Activated CD8-positive, alpha-beta memory T cell treated with anti-CD3 and anti-CD28 coated beads for 36 hours (primary cell): ENCODE results near the gene SPOCK1. TPM values are rescaled to one million over a fixed set of nuclear protein-coding genes. Genes with fewer than 3 reads are reported as not detected.

Source experiments
- CTCF ChIA-PET: fragments of 350-600 bp; sonication (Branson Sonifier 250); formaldehyde crosslinking; loops from one replicate; lab custom pipeline; 2021; ENCODE audit warnings: antibody characterized with exemption; lab: Charles Lee
- POLR2A ChIA-PET: fragments of 350-600 bp; sonication (Branson Sonifier 250); formaldehyde crosslinking; loops from one replicate; lab custom pipeline; 2021; ENCODE audit warnings: antibody characterized with exemption; lab: Charles Lee
- total RNA-seq, 2 experiments: library from RNA; stranded (reverse); gene quantifications; one replicate each; pipeline ENCODE4 v1.2.3, GENCODE V29; 2021

The SPOCK1 gene
- total RNA-seq, 2 experiments from 2014 or later, result not detected

- ChIA-PET CTCF (no interaction called here), POLR2A (no interaction called here)
Measured at GRCh38 chr5:137453483-137454080, 45.5 kb downstream of the SPOCK1 start.

DNA sequence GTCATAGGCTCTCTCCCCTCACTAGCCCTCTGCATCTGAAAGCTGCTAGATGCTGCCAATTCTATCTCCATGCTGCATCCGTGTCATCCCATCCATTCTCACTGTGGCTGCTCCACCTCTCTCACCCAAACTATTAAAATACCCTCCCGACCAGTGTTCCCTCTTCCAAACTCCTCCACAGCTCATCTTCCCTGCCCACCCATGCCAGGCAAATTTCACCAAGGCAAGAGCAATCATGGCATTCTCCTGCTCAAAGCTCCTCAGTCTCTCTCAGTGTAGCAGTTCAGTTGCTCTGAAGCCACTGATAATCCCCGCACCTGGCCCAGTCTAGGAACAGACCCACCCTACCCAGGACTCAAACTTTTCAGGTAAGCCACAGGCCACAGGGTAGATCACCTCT is 48.4 kb downstream of the SPOCK1 start:
- ChIA-PET POLR2A (no interaction called here), CTCF (no interaction called here)

DNA sequence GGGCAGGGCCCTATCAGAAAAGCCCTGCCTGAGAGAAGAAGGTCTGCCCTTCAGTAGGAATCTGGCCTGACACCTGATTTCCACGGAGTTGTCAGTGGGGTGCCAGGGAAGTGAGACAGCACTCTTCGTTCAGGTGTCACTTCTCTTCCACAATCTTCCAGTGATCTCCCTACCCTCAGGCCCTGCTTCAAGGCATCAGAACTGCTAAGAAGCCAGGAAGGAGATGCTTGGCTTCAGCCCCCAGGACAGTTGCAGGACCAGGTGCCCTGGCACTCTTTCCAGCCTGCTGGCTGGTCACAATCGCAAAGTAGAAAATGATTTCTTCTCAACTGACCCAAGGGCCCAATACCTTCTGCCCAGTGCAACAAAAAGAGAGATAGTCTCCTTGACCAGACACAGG is 50.3 kb downstream of the SPOCK1 start:
- POLR2A ChIA-PET, result no interaction called here
- CTCF ChIA-PET, result no interaction called here

DNA sequence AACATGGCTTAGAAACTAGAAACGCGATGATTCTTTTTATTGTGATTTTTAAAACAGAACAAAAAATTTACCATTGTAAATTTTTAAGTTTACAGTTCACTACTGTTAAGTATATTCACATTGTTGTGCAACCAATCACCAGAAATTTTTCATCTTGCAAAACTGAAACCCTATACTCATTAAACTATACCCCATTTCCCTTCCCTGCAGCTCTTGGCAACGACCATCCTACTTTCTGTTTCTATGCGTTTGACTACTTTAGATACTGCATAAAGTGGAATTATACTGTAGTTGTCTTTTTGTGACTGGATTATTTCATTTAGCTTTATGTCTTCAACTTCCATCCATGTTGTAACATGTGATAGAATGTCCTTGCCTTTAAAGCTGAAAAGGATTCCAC is 52.5 kb downstream of the SPOCK1 start:
- POLR2A ChIA-PET, result no interaction called here
- CTCF ChIA-PET, result no interaction called here

DNA sequence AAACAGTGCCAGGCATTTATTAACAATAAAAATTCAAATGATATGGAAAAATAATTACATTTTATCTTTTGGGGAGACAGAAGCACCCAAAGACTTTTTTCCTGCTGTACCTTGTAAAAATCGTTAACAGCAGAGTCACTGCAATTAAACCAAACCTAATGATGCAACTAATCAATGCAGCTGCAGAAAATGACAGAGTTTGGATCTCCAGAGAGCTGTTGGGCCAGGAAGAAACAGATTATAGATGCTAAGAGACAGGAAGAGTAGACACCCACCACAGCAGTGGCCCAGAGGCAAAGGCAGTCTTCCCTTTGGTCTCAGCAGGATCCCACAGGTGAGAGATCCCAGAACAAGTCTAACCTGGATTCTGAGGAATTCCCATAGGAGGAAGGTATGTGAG is 53.0 kb downstream of the SPOCK1 start:
- CTCF ChIA-PET, result no interaction called here

DNA sequence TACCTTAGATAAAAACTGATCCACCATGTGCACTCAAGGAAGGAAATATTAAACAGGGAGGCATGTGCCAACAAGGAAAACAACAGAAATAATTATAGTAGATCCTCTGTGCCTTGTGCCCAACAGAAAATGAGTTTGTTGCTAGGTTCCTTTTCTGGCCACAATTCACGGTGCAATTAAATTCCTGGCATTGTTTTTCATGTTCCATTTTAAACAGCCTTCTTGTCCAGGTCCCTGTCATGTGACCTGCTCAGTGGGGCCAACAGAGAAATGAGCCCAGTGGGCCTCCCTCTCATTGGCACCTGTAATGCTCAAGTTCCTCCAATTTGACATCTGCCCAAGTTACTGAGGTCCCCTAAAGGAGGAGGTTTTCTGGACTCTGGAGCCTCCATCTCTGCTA is 56.5 kb downstream of the SPOCK1 start:
- ChIA-PET POLR2A (no interaction called here), CTCF (no interaction called here)

More for the DNA sequence above, 53.0 kb downstream of the SPOCK1 start:
- POLR2A ChIA-PET, result no interaction called here

DNA sequence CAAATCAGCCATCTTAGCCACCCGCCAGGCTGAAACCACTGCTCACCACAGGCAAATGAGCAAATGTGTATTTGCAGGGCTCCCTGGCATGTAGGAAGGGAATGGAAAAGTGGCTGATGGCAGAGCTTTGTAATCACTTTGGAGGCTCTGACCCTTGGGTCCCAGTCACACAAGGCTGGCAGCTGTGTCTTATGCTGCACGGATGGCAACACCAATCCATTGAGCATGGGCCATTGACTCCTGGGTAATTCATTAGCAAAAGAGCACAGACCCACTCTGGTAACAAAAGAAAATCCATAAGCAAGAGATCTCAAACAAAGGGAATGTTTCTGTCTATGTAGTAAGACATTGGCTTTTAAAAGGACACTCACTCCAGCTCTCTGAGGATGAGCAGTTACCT is 57.6 kb downstream of the SPOCK1 start:
- ChIA-PET CTCF (no interaction called here), POLR2A (no interaction called here)

- POLR2A ChIA-PET, result no interaction called here
Measured at GRCh38 chr5:137440795-137441194, 58.3 kb downstream of the SPOCK1 start.

DNA sequence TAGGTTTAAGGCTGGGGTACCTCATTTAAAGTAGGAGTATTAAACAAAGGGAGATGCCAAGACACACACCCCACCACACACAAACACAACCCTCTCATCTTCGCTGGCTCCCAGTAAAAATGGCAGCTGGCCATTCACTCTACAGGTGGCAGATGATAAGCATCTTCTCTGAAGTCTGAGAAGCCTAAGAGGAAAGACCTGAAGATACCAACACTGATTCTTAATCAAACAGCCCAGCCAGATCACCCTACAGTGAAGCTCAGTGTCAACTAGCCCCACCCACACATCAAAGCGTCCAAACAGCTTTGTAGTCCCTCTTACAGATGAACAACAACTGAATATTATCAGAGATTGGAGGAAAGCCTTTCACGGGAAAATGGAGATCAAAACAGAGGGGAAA is 59.5 kb downstream of the SPOCK1 start:
- ChIA-PET POLR2A (no interaction called here), CTCF (no interaction called here)

More at GRCh38 chr5:137440795-137441194, 58.3 kb downstream of the SPOCK1 start:
- CTCF ChIA-PET, result no interaction called here

GRCh38 chr5:137438932-137439331 is 60.2 kb downstream of the SPOCK1 start:
- ChIA-PET POLR2A (no interaction called here), CTCF (no interaction called here)

GRCh38 chr5:137437774-137438173 is 61.4 kb downstream of the SPOCK1 start:
- ChIA-PET CTCF (no interaction called here), POLR2A (no interaction called here)

DNA sequence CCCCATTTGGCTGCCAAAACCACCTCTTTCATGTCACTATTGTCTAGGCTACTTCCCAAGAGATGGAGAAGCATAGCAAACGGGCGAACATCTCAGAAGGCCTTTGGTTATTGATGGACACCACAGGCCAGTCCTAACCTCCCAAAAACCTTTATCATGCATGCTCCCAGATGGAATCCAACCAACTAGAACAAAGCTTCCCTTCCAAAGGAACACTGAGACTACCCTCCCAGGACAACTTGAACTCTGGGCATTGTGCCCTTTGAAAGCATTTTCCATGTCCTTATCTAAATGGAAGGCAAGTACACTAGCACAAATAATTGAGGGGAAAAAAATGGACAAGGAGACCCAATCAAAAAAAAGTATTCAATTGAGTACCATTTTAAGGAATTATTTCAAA is 65.6 kb downstream of the SPOCK1 start:
- POLR2A ChIA-PET, result no interaction called here
- CTCF ChIA-PET, result no interaction called here

DNA sequence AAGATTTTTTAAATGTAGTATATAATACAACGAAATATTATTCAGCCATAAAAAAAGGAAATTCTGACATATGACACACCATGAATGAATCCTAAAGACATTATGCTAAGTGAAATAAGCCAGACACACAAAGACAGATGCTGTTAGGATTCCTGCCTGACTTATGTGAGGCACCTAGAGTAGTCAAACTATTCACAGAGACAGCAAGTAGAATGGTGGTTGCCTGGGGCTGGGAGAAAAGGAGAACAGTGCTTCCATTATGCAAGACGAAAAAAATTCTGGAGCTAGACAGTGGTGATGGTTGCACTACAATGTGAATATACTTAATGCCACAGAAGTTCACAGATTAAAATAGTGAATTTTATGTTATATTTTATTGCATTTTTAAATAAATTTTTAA is 66.8 kb downstream of the SPOCK1 start:
- ChIA-PET POLR2A (no interaction called here), CTCF (no interaction called here)

GRCh38 chr5:137431051-137431450 is 68.1 kb downstream of the SPOCK1 start:
- POLR2A ChIA-PET, result no interaction called here
- CTCF ChIA-PET, result no interaction called here

DNA sequence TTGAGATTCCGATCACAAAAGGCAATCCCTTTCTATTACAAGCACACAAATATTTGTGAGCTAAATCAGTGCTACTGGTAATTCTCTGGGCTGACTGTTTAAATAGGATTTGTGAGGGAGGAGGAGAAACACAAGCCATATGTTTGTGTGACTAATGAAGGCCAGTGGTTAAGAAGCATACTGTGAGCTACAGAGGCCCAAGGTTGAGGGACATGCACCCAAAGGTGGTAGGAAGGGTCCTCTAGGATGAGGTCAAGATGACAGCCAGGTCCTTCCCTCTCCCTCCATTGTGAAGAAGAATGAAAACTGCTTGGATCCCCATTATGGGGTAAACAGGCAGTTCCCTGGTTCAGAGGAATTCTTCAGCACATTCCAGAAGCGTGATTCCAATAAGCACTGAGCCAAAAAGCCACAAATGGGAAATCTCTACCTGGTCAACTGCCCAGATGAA is 83.9 kb downstream of the SPOCK1 start:
- ChIA-PET CTCF (no interaction called here), POLR2A (no interaction called here)

DNA sequence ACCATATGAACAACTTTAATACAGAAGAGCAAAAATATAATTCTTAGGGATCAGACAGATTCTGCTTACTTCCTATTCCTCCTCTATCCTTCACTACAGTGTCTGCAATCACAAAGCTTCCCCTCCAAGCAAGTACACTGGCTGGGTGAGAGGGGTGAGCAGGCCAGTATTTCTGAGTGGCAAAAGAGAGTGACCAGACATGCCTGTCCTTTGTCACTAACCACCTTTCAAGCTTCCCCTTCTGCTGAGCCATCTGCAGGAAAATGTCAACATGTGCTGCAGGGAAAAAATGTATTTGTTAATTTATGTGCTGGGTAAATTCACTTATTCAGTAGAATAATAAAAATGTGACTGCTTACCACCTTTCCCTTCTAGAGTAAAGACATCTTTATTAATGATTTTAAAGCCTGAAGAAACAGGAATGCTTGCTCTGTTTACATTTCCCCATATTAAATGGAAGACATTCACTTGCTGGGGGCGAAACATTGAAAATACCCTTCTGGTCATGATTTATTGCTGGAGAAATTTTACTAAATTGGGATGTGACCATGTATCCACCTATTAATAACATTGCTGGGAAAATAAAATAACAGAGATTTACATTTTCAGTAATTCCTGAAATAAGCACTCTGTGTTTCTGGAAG is 84.9 kb downstream of the SPOCK1 start:
- ChIA-PET CTCF (no interaction called here), POLR2A (no interaction called here)

DNA sequence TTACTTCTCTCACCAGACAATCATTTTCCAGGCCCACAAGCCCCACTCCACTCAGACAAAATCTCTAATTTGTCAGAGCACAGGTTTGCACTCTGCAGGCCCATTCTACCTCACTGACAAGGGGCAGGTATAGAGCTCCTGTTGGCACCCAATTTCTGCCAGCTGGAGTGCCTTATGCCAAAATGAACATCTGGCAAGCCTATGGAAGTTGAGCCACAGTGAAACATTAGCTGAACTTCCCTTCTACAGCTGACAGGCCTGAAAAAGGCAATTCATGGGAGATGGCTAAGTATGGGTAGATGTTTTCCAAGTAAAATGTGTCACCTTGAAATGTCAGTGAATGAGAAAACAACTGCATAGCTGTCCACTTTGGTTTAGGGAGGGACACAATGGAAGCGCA is 87.0 kb downstream of the SPOCK1 start:
- ChIA-PET POLR2A (no interaction called here), CTCF (no interaction called here)

DNA sequence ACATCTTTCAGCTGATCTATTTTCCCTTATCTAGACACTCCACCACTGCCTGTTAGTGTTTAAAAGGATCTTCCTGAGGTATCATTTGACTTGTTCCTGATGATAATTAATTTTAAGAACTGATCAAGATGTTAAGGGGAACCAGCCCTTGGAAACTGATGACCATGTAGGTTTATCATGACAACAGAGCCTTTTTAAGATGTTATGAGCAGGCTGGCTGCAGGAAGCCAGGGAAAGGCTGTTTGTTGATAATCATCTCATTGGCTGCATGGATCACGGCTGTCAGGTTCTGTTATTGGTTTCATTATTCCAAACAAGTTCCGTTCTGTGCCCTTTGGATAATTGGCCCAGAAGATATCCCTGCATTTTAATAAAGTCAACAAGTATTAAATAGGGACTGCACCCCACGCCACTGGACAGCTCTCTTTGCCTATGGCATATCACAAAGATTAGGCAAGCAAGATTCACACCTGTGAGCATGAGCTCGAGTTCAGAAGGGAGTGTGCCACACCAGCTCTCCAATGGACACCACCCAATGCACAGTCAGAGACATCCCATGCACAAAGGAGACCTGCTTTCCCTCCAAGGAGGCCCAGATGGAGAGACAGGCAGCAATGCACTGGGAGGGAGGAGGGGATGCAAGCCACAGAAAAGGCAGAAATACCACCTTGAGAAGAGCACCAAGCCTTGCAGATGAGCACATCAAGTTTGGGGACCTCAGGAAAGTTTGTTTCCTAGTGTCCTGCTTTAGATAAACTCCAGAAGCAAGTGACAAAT is 88.7 kb downstream of the SPOCK1 start:
- CTCF ChIA-PET, result no interaction called here

GRCh38 chr5:137409736-137410135 is 89.4 kb downstream of the SPOCK1 start:
- POLR2A ChIA-PET, result no interaction called here
- CTCF ChIA-PET, result no interaction called here

More for the DNA sequence above, 88.7 kb downstream of the SPOCK1 start:
- POLR2A ChIA-PET, result no interaction called here

DNA sequence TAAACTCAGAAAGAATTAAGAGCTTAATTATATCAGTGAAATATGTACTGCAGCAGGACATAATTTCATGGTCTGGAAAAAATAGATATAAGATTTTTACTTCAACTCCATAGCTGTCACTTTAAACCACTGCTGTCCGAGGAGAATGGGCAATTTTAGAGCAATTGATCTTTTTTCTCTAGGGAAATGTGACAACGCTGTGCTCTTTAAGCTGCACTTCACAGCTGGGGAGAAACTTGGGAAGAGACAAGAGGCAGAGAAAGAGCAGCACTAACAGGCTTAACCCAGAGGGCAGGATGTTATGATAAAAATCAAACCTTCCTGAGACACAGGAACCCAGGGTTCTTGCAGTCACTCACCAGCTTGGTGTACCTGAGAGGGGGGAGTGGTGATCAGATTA is 92.0 kb downstream of the SPOCK1 start:
- CTCF ChIA-PET, result no interaction called here
- POLR2A ChIA-PET, result no interaction called here

DNA sequence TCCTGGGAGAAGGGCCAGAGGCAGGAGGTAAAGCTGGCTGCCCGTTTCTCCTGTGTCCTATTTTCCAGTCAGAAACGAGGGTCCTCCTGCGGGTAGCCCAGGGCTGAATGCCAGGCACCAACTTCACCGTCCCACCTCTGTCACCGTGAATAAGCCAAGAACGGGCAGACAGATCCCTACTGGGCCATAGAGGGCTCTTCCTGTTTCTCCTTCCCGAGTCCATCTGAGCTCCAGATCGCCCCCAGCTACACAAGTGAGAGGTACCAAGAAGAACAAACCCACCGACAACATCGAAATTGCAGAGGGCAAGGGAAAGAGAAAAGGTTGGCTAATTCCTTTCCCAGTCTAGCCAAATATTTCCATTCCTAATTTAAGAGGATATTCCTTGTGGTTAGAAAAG is 93.7 kb downstream of the SPOCK1 start:
- CTCF ChIA-PET, result no interaction called here
- POLR2A ChIA-PET, result no interaction called here
